GM18951 (cell line): ENCODE results near the gene LRRTM3.

ENCODE experiments used
- POLR2A ChIP-seq: IDR thresholded peaks from 4 replicates; pipeline ENCODE4 v1.6.1; 2011; ENCODE audit warnings: mild to moderate bottlenecking; ENCODE audit not compliant: insufficient read length, insufficient read depth; ENCODE audit errors: extremely low read depth
- in situ Hi-C: fragments of 300-500 bp; cut with MboI; formaldehyde crosslinking; loops from one replicate; pipeline ENCODE4 v1.12.0; 2022; ENCODE audit warnings: low sequenced_read_pairs, mixed read lengths, inconsistent platforms; ENCODE audit not compliant: unreplicated experiment

Gene LRRTM3

GRCh38 chr10:67144530-67144929 is 218.7 kb downstream of the LRRTM3 start:
- in situ Hi-C loops, result no loop called here
- no peak for TF ChIP-seq POLR2A
